GM19023 (cell line): ENCODE measurements around the gene CCDC88A.
"Not testable (repeated sequence)": the region's sequence is repeated elsewhere in the genome, so short reads cannot be mapped to it uniquely, and the experiment has no call there.

ENCODE experiments used
- ATAC-seq: cut with Tn5 transposase; IDR thresholded peaks from one replicate; pipeline ENCODE4 v1.9.1; 2021; ENCODE audit warnings: mild to moderate bottlenecking, moderate library complexity; ENCODE audit not compliant: unreplicated experiment

The CCDC88A gene

GRCh38 chr2:55245411-55245810 lies 174.2 kb downstream of the CCDC88A start:
- ATAC-seq = no peak

- ATAC-seq = no peak
Observed at GRCh38 chr2:55242617-55243016, 177.0 kb downstream of the CCDC88A start.

GRCh38 chr2:55241582-55241981 lies 178.1 kb downstream of the CCDC88A start:
- ATAC-seq = not testable (repeated sequence)

- ATAC-seq = no peak
Observed at GRCh38 chr2:55239656-55240222, 179.9 kb downstream of the CCDC88A start.
